ENCODE measurements around the gene ADGRV1.

GRCh38 chr5:91212714-91213092 is 654.1 kb downstream of the ADGRV1 start:
- TF ChIP-seq, protein P1, sequence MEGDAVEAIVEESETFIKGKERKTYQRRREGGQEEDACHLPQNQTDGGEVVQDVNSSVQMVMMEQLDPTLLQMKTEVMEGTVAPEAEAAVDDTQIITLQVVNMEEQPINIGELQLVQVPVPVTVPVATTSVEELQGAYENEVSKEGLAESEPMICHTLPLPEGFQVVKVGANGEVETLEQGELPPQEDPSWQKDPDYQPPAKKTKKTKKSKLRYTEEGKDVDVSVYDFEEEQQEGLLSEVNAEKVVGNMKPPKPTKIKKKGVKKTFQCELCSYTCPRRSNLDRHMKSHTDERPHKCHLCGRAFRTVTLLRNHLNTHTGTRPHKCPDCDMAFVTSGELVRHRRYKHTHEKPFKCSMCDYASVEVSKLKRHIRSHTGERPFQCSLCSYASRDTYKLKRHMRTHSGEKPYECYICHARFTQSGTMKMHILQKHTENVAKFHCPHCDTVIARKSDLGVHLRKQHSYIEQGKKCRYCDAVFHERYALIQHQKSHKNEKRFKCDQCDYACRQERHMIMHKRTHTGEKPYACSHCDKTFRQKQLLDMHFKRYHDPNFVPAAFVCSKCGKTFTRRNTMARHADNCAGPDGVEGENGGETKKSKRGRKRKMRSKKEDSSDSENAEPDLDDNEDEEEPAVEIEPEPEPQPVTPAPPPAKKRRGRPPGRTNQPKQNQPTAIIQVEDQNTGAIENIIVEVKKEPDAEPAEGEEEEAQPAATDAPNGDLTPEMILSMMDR (IDR thresholded peaks at IDR 0.05), result no peak
- no peak for TF ChIP-seq POLR2A (IDR thresholded peaks at IDR 0.05)
